ENCODE measurements around the gene BRD4.

GRCh38 chr19:15200553-15201364 is 131.6 kb downstream of the BRD4 start, which contains the start of gene NOTCH3:
- TF ChIP-seq CTCF (IDR thresholded peaks at IDR 0.05) (no peak), EP300 (IDR thresholded peaks at IDR 0.05) (no peak), POLR2A (IDR thresholded peaks at IDR 0.05) (no peak)

Data from stomach (tissue), 4 donors.